Dermis blood vessel endothelial cell (primary cell): ENCODE results near the gene NCAPH2. TPM values are rescaled to one million over a fixed set of nuclear protein-coding genes. Genes with fewer than 3 reads are reported as not detected.
A peak's percentile ranks its signal among the peaks of the same experiment; 100 is the strongest.

ENCODE experiments used
- DNase-seq: peaks from one replicate; pipeline ENCODE4 v3.0.0; 2010
- total RNA-seq: library from RNA; depleted of rRNA; stranded (reverse); fragments of >200 nt; gene quantifications from 2 replicates; pipeline ENCODE4 v1.2.3, GENCODE V29; 2014

The NCAPH2 gene
- total RNA-seq, 1 donor from 2014 or later = 30.1 TPM

- no peak for DNase-seq
Observed at GRCh38 chr22:50550395-50550794, 42.4 kb downstream of the NCAPH2 start.

- DNase-seq = no peak
Observed at GRCh38 chr22:50551160-50551752, 43.2 kb downstream of the NCAPH2 start.

DNA sequence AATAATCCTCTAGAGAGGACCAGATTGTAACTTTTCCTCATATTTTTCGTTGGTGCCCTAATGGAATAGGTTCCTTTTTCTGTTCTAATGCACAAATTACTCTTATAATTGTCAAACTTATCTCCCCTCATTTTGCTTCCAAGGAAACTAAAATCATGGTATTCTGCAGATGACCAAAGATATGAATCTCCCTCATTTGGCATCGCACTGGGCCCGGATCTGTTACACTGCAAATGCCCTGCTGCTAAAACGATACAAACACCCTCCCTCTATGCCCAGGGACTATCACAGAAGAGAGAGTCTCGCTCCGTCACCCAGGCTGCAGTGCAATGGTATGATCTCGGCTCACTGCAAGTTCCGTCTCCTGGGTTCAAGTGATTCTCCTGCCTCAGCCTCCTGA lies 45.3 kb downstream of the NCAPH2 start:
- DNase-seq = no peak

GRCh38 chr22:50556703-50557102 lies 48.7 kb downstream of the NCAPH2 start:
- DNase-seq = no peak

DNA sequence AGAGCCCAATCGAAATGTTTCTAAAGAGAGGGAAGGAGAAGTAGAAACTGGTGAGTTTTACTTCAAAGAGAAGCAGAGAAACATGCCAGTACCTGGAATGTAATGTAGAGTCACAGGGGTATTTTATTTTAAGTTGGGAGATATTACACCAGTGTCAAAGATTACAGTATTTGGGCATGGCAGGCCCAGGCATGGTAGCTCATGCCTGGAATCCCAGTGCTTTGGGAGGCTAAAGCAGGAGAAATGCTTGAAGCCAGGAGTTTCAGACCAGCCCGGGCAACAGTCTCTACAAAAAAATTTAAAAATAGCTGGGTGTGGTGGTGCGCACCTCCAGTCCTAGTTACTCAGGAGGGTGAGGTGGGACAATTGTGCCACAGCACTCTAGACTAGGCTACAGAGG lies 52.0 kb downstream of the NCAPH2 start:
- no peak for DNase-seq

DNA sequence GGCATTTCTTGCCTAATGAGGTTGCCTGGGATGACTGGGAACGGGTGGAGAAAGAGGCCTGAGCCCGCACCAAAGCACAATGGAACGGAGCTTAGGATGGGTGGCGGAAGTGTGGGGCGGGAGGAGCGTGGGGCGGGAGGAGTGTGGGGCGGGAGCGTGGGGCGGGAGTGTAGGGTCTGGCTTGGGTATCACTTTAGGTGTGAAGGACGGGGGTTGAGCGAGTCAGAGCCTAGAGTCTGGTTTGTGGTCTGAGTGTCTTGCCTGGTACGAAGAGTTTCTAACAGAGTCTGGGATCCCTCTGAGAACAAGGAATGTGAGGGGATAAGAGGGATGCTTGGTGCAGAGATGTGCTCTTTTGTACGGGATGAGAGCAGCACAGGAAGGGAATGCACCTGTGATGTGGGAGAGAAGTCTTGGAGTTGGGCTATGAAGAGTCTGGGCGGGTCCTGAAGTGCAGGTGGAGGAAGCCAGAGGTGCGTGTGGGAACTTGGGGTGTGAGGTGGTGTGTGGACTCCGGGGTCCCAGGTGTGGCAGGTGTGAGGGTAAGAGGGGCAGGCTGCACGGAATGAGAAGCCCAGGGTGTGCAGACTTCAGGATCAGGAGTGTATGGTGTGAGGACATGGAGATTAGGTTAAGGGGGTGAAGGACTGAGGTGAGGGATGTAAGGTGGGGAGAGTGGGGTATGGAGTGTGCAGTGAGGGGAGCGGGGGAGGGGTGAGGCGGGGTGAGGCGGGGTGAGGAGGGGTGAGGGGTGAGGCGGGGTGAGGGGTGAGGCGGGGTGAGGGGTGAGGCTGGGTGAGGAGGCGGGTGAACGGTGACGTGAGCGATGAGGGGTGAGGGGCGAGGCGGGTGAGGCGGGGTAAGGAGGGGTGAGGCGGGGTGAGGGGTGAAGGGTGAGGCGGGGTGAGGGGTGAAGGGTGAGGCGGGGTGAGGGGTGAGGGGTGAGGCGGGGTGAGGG lies 53.7 kb downstream of the NCAPH2 start:
- no peak for DNase-seq

DNA sequence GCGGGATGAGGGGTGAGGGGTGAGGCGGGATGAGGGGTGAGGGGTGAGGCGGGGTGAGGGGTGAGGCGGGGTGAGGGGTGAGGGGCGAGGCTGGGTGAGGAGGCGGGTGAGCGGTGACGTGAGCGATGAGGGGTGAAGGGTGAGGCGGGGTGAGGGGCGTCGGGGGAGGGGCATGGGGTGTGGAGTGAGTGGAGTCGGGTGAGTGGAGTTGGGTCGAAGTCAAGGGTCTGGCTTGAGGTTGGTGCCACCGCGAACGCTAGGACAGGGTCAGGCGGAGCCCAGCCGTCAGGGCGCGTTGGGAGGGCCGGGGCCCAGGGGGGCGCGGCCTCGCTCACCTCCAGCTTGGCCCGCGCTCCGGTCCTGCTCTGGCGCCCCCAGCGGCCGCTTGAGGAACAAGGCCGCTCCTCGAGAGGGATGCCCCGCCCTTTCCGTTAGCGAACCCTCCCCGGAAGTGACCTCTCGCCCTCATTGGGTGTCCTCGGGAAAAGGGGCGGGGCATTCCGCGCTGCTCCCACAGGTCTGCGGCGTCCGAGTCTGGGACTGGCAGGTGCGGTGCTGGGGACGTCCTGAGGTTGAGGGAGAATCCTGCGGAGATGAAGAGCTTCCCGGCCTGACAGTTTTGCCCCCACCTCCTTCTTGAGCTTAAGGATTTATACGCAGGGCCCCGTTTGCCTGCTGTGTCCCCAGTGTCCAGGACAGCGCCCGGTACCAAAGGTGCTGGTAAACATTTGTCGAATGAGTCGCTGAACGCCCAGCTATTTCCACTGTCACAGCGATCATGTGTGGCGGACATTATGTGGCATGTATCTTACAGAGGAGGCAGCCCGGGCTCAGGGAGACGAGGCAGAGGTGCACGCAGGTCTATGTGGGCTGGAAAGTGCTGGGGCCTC lies 54.7 kb downstream of the NCAPH2 start, which contains the start of gene SYCE3:
Gene SYCE3, minus strand, starts transcription at position 397 of the 890 bp plus-strand sequence. CDS start 6,514 bp downstream, outside the sequence.
- peak; percentile 86 for DNase-seq

- no peak for DNase-seq
Observed at GRCh38 chr22:50563413-50564160, 55.6 kb downstream of the NCAPH2 start.

GRCh38 chr22:50564289-50564688 lies 56.3 kb downstream of the NCAPH2 start:
- no peak for DNase-seq

DNA sequence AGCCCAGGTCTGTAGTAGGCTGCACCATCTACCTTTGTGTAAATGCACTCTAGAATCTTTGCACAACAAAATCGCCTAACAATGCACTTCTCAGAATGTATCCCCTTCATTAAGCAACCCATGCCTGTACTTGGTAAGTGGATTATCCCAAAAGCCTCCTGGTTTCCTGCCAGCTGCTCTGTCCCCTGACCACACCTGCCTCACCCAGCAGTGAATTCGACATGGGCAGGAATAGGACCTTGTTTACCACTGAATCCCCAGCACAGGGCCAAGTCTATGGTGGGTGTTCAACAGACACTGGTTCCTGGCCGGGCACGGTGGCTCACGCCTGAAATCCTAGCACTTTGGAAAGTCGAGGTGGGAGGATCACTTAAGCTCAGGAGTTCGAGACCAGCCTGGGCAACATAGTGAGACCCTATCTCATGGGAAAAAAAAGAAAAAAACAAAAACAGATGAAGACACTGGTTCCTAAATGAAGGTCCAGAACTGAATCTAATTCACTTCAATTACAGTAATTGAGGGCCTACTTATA lies 59.8 kb downstream of the NCAPH2 start:
- no peak for DNase-seq

GRCh38 chr22:50568626-50569025 lies 60.6 kb downstream of the NCAPH2 start:
- no peak for DNase-seq

- no peak for DNase-seq
Observed at GRCh38 chr22:50569041-50569459, 61.0 kb downstream of the NCAPH2 start.

- no peak for DNase-seq
Observed at GRCh38 chr22:50569896-50570535, 62.0 kb downstream of the NCAPH2 start.

DNA sequence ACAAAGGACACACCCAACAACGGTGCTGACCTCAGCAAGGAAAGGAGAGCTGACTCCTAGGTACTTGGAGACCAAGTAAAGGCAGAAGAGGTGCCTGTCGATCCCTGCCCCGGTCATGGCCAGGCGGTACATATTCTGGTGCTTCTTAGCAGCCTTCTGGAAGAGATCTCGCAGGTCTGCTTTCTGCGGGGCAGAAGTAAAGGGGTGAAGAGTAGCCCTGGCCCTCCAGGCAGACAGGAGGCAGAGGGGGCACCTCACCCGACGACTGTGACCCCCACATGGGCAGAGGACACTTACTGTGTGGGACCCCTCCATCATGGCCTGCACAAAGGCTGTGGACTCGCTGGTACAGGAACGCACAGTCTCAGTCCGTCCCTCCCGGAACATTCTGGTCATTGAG lies 62.8 kb downstream of the NCAPH2 start:
- no peak for DNase-seq

- DNase-seq = no peak
Observed at GRCh38 chr22:50571264-50572175, 63.5 kb downstream of the NCAPH2 start.

DNA sequence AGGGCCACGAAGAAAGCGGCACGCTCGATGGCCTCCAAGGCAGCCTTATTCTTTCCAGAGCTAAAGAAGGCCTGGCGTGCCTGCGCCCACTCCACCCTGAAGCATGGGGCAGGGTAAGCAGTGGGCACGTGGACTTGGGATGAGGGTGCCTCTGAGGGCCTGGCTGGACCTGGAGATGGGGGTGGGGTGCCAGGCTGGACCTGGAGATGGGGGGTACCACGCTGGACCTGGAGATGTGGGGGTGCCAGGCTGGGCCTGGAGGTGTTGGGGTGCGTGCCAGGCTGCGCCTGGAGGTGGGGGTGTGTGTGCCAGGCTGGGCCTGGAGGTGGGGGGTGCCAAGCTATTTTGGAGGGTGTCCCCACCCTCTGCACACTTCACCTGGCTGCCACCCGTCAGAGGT lies 64.9 kb downstream of the NCAPH2 start:
- DNase-seq = no peak

DNA sequence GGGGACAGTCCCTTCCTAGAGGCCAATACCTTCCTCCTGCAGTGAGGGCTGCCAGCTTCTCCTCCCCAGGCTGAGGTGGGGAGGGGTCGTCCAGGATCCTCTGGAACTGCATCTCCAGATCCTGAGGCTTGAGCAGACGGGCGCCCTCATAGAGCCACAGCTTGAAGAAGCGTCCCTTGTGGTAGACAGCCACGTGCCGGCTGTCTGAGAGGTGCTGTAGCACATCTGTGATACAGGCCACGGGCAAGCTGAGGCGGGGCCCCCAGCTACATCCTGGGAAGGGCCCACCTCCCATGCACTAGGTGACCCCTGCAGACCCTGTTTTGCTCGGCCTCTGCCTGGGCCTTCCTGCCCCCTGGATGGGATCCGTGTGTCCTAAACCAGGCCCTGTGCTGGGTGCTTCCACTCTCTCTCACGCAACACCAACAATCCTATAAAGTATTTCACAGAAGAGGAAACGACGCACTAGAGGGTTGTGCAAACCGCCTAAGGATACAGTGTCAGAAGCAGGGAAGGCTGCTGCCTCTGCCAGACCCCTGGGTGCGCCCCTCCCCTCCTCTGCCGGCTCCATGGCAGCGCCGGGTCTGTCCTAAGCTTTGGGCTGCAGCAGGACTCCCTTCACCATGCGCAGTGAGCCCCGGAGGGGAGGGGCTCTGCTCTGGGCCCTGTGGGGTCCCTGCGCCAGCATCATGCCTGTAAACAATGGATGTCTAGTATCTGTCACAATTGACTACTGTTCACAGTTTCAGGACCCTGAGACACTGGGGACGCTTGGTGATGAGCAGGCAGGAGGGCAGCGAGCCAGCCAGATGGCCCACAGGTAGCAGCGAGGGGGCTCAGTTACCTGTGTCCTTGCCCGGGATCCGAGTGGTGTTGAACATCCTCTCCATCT lies 65.7 kb downstream of the NCAPH2 start:
- no peak for DNase-seq

GRCh38 chr22:50574383-50574755 lies 66.3 kb downstream of the NCAPH2 start:
- no peak for DNase-seq
